Uterus (tissue), 2 donors: ENCODE data around the gene OPCML.

ENCODE experiments used
- CTCF ChIP-seq, 4 experiments: fragments of 200-600 bp in 2 of 4; fragments of 450-650 bp in 2 of 4; sonication (generic) in 2 of 4; IDR thresholded peaks; one replicate each; pipeline ENCODE4 v1.5.1; 2016 to 2019; ENCODE audit warnings: antibody characterized with exemption in 4 of 4, mild to moderate bottlenecking in 2 of 4, moderate library complexity in 1 of 4
- POLR2A ChIP-seq, 2 donors: fragments of 450-650 bp; IDR thresholded peaks; one replicate each; pipeline ENCODE4 v1.6.1; 2016; ENCODE audit warnings: antibody characterized with exemption in 2 of 2, mild to moderate bottlenecking in 1 of 2, moderate library complexity in 1 of 2

GRCh38 chr11:133425992-133426391 lies 106.3 kb downstream of the OPCML start:
- TF ChIP-seq CTCF (IDR thresholded peaks at IDR 0.05) (no peak), POLR2A (IDR thresholded peaks at IDR 0.05) (no peak)
